ENCODE data around the gene MRI1. TPM values are rescaled to one million over a fixed set of nuclear protein-coding genes. Genes with fewer than 3 reads are reported as not detected.

MRI1 gene
- total RNA-seq = 27.6 to 29.0 TPM (median 28.7 TPM) in 3 replicates

DNA sequence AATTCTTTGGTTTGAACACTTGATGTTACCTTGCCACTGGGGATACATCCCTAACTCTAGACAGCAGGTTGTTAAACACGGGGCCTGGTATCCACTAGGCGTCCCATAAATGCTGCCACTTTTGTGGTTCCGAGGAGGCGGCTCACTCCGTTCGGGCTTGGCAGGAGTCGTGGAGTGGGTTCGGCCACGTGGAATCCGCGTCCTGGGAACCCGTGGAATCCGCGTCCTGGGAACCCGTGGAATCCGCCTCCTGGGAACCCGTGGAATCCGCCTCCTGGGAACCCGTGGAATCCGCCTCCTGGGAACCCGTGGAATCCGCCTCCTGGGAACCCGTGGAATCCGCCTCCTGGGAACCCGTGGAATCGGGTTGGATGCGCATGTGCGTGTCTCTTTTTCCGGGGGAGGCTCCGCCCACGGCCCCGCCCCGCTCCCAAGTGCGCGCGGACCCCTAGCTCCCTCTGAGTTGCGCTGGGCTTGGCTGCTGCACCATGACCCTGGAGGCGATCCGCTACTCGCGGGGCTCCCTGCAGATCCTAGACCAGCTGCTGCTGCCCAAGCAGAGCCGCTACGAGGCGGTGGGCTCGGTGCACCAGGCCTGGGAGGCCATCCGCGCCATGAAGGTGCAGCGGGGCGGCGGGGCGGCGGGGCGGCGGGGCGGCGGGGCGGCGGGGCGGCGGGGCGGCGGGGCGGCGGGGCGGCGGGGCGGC lies at the start of gene MRI1:
MRI1 (plus strand) TSS at position 422 of the 707 bp plus-strand sequence; CDS start at position 489, 67 bp downstream.
- Mint-ChIP-seq H3K9me3 (no peaks in the 10 kb centered on the region), H3K36me3 (peaks cover 13% of the 10 kb centered on the region), H3K4me3 (peak within 1 kb of the TSS; percentile 71), H3K4me1 (peaks cover 8% of the 10 kb centered on the region), H3K27me3 (ENCODE audit: low read depth) (no peaks in the 10 kb centered on the region), H3K27ac (peak within 1 kb of the TSS; percentile 68)
- TF ChIP-seq, protein P1, sequence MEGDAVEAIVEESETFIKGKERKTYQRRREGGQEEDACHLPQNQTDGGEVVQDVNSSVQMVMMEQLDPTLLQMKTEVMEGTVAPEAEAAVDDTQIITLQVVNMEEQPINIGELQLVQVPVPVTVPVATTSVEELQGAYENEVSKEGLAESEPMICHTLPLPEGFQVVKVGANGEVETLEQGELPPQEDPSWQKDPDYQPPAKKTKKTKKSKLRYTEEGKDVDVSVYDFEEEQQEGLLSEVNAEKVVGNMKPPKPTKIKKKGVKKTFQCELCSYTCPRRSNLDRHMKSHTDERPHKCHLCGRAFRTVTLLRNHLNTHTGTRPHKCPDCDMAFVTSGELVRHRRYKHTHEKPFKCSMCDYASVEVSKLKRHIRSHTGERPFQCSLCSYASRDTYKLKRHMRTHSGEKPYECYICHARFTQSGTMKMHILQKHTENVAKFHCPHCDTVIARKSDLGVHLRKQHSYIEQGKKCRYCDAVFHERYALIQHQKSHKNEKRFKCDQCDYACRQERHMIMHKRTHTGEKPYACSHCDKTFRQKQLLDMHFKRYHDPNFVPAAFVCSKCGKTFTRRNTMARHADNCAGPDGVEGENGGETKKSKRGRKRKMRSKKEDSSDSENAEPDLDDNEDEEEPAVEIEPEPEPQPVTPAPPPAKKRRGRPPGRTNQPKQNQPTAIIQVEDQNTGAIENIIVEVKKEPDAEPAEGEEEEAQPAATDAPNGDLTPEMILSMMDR (IDR thresholded peaks at IDR 0.05; ENCODE audit: unreplicated experiment) = no peak
- peak in 1 of 2 experiments; percentile 70 for DNase-seq (ENCODE audit: low spot score in 2 of 2, unreplicated experiment in 2 of 2)

DNA sequence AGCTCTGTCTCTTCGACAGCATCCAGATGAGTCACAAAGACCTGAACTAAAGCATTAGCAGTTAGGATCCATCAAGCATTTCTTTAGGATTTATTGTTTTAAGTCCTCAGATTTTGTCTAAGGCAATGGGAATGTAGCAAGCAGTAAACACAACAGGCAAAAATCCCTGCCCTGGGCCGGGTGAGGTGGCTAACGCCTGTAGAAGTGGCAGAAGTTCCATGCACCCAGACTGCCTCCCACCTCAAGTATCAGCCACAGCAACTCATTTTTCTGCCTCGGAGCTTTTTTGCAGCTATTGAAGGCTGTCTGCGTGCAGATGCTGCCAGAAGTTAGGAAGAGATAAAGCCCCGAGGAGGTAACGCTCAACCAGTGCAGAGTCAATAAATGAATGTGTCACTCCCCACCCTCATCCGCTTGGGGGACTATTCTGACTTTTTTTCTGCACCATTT lies 47.1 kb upstream of the MRI1 start:
- DNase-seq (ENCODE audit: low spot score in 2 of 2, unreplicated experiment in 2 of 2) = no peak
- TF ChIP-seq, protein P1 (IDR thresholded peaks at IDR 0.05; ENCODE audit: unreplicated experiment) = no peak
- no peak overlapping the region for H3K27ac Mint-ChIP-seq
- peaks cover 30% of the 10 kb centered on the region for H3K27me3 Mint-ChIP-seq (ENCODE audit: low read depth)
- no peak overlapping the region for H3K4me3 Mint-ChIP-seq
- no peaks in the 10 kb centered on the region for H3K4me1 Mint-ChIP-seq
- no peaks in the 10 kb centered on the region for H3K36me3 Mint-ChIP-seq
- peaks cover 6% of the 10 kb centered on the region for H3K9me3 Mint-ChIP-seq

DNA sequence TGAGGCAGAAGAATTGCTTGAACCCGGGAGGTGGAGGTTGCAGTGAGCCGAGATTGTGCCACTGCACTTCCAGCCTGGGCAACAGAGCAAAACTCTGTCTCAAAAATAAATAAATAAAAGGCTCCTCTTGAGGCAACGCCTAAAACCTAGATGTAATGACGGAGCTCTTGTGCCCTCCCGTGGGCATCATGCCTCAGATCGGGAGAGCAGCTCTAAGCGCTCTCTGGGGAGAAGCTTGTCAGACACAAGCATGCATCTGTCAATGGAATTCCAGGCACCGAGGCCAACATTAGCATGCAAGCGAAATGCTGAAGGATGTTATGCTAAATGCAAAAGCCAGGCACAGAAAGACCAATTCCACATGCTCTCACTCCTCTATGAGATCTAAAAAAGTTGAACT lies 45.6 kb upstream of the MRI1 start:
- Mint-ChIP-seq H3K4me3 (no peak overlapping the region), H3K9me3 (peaks cover 6% of the 10 kb centered on the region), H3K4me1 (no peaks in the 10 kb centered on the region), H3K27ac (no peak overlapping the region), H3K36me3 (no peaks in the 10 kb centered on the region), H3K27me3 (ENCODE audit: low read depth) (peaks cover 30% of the 10 kb centered on the region)
- TF ChIP-seq, protein P1 (IDR thresholded peaks at IDR 0.05; ENCODE audit: unreplicated experiment) = no peak
- no peak for DNase-seq (ENCODE audit: low spot score in 2 of 2, unreplicated experiment in 2 of 2)

DNA sequence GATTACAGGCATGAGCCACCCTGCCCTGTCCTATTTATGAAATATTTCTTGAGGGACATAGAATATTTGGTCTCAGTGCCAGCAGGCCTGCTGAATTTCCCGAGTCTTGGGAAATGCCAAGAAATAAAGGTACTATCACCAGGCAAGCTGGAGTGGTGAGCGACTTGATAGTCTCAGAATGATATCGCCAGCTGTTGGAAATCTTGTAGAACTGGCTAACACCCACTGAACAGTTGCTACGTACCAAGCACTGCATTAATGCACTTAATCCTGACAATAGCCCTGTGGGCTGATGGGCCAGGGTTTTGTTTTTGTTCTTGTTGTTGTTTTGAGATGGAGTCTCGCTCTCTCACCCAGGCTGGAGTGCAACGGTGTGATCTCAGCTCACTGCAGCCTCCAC lies 42.2 kb upstream of the MRI1 start:
- no peaks in the 10 kb centered on the region for H3K4me1 Mint-ChIP-seq
- peaks cover 28% of the 10 kb centered on the region for H3K27me3 Mint-ChIP-seq (ENCODE audit: low read depth)
- TF ChIP-seq, protein P1 (IDR thresholded peaks at IDR 0.05; ENCODE audit: unreplicated experiment) = no peak
- no peak overlapping the region for H3K4me3 Mint-ChIP-seq
- no peaks in the 10 kb centered on the region for H3K36me3 Mint-ChIP-seq
- no peaks in the 10 kb centered on the region for H3K9me3 Mint-ChIP-seq
- no peak overlapping the region for H3K27ac Mint-ChIP-seq
- no peak for DNase-seq (ENCODE audit: low spot score in 2 of 2, unreplicated experiment in 2 of 2)

DNA sequence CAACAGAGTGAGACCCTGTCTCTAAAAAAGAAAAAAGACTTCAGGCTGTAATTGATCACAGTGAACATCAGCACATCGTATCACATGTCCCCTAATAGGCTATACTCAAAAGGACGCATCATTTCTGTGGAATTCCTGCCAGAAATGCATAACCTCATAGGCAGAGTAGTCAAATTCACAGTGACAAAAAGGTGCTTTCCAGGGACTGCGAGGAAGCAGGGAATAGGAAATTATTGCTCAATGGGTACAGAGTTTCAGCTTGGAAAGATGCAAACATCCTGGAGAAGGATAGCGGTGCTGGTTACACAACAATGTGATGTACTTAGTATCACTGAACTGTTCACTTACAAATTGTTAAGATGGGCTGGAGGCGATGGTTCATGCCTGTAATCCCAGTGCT lies 41.1 kb upstream of the MRI1 start:
- Mint-ChIP-seq H3K27me3 (ENCODE audit: low read depth) (peaks cover 18% of the 10 kb centered on the region), H3K4me1 (no peaks in the 10 kb centered on the region), H3K9me3 (no peaks in the 10 kb centered on the region), H3K4me3 (no peak overlapping the region), H3K27ac (no peak overlapping the region), H3K36me3 (no peaks in the 10 kb centered on the region)
- TF ChIP-seq, protein P1 (IDR thresholded peaks at IDR 0.05; ENCODE audit: unreplicated experiment) = no peak
- no peak for DNase-seq (ENCODE audit: low spot score in 2 of 2, unreplicated experiment in 2 of 2)
